Large intestine (tissue), 3 donors: ENCODE measurements around the gene PELI3. TPM values are rescaled to one million over a fixed set of nuclear protein-coding genes. Genes with fewer than 3 reads are reported as not detected.

Experiments used
- DNase-seq, 2 donors: peaks; one replicate each; pipeline versions ENCODE4 v3.0.0 to v3.0.0-alpha.2; 2013
- H3K27ac ChIP-seq: one replicate; pipeline ENCODE4 v1.5.1; 2013; ENCODE audit warnings: low read length
- H3K27me3 ChIP-seq: 2 replicates; pipeline ENCODE4 v1.6.1; 2013; ENCODE audit warnings: low read length; ENCODE audit not compliant: control insufficient read depth, insufficient read depth
- H3K36me3 ChIP-seq: 2 replicates; pipeline ENCODE4 v1.6.1; 2013; ENCODE audit warnings: low read length; ENCODE audit not compliant: control insufficient read depth, insufficient read depth
- H3K4me1 ChIP-seq: one replicate; pipeline ENCODE4 v1.6.1; 2013; ENCODE audit warnings: low read length; ENCODE audit not compliant: control insufficient read depth, insufficient read depth
- H3K4me3 ChIP-seq: one replicate; pipeline ENCODE4 v1.5.1; 2013; ENCODE audit warnings: low read length
- H3K9me3 ChIP-seq: one replicate; pipeline ENCODE4 v1.6.1; 2013; ENCODE audit warnings: mild to moderate bottlenecking, low read depth, low read length, moderate library complexity; ENCODE audit not compliant: control insufficient read depth
- WGBS: methylation state at CpG from one replicate; pipeline ENCODE4 v1.1.5; 2013; ENCODE audit warnings: low lambda C conversion rate; ENCODE audit not compliant: insufficient coverage; 5-methylcytosine and 5-hydroxymethylcytosine counted together
- polyA plus RNA-seq: library from polyadenylated mRNA; unstranded; fragments of 120-200 nt; gene quantifications from one replicate; pipeline ENCODE4 v1.2.1, GENCODE V29; 2013

The PELI3 gene
- polyA plus RNA-seq, 1 donor: 5.1 TPM

DNA sequence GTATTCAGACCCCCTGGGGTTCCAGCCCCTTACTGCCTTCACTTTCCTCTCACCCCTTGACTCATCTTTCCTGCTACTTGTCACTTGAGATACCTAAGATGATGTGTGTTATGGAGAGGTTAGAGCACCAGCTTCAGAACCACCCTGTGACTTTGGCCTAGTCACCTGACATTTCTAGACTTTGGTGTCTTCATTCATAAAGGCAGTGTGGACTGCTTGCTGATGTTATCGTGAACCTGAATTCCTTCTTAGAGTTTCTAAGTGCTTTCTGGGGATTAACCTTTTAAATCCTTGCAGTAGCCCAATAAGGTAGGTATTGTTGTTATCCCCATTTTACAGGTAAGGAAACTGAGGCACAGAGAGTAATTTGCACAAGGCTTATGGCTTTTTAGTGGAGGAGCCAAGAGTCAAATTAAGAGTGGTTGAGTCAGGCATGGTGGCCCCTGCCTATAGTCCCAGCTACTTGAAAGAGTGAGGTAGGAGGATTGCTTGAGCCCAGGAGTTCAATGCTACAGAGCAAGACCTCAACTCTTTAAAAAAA is 38.6 kb downstream of the PELI3 start:
- DNase-seq: peak in 1 of 2 donors; percentile 46
- H3K27ac ChIP-seq: no peak overlapping the region
- no peaks in the 10 kb centered on the region for H3K27me3 ChIP-seq
- peaks cover 4% of the 10 kb centered on the region for H3K4me1 ChIP-seq
- no peaks in the 10 kb centered on the region for H3K9me3 ChIP-seq
- no CpG with 5 or more reads among the region's 1 CpG for WGBS
- no peak overlapping the region for H3K4me3 ChIP-seq
- peaks cover 11% of the 10 kb centered on the region for H3K36me3 ChIP-seq

DNA sequence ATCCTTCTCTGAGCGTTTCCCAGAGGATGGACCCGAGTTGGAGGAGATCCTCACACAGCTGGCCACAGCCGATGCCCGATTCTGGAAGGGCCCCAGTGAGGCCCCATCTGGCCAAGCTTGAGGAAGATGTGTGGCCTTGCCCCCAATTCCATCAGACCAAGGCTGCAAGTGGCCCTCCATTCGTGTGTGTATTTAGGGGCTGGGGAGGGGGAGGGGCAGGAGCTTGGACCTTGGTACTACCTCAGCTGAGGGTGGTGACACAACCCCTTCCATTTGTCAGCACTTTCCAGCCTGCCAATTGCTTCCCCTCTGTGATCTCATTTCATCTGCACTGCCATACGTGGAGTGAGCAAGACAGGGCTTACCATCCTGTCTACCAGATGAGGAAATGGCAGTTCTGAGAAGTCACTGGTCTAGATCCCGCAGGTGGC is 42.4 kb downstream of the PELI3 start:
- DNase-seq: peak in 1 of 2 donors; percentile 11
- no peaks in the 10 kb centered on the region for H3K9me3 ChIP-seq
- H3K36me3 ChIP-seq: peaks cover 18% of the 10 kb centered on the region
- H3K4me3 ChIP-seq: no peak overlapping the region
- peaks cover 7% of the 10 kb centered on the region for H3K4me1 ChIP-seq
- WGBS: no CpG with 5 or more reads among the region's 7 CpGs
- peak overlapping the region; percentile 9 for H3K27ac ChIP-seq
- no peaks in the 10 kb centered on the region for H3K27me3 ChIP-seq

DNA sequence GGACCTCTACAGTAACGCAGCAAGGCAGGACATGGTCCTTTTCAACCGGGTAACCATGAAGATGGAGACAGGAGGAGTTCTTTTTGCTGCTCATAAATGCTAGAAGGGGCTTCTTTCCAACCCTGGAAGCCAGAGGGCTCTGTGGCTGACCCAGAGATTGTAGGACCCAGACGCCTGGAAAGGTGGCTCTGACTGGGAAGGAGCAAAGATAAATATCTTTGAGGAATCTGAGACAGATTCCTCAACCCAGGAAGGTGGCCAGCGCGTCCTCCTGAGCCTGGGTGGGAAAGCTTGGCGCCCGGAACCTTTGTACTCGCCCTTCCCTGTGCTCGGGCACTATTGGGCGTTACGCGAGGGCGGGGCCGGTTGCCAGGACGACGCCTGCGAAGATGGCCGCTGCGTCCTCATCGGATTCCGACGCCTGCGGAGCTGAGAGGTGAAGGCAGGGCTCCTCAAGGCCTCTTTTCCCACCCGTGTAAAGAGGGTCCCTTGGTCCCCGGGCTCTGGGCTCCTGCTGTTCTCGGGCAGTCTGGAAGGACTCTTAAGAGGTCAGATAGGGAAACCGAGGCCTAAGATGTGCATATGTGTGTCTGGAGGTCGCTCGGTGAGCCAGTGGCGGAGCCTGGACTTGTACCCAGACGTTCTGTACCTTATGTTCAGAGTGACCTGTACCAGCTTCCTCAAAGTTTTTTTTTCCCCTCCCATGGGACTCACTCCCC is 43.7 kb downstream of the PELI3 start, which contains the start of gene BBS1:
Gene BBS1 (plus strand): TSS at position 365 of the 719 bp plus-strand sequence. CDS start 25 bp downstream, at position 390.
- peak within 1 kb of the TSS; percentile 9 for H3K27ac ChIP-seq
- peak; percentile 71 to 85 for DNase-seq
- no CpG with 5 or more reads among the region's 31 CpGs for WGBS
- peaks cover 7% of the 10 kb centered on the region for H3K4me1 ChIP-seq
- H3K36me3 ChIP-seq: peaks cover 21% of the 10 kb centered on the region
- H3K4me3 ChIP-seq: peak within 1 kb of the TSS; percentile 84
- no peaks in the 10 kb centered on the region for H3K9me3 ChIP-seq
- H3K27me3 ChIP-seq: no peaks in the 10 kb centered on the region

DNA sequence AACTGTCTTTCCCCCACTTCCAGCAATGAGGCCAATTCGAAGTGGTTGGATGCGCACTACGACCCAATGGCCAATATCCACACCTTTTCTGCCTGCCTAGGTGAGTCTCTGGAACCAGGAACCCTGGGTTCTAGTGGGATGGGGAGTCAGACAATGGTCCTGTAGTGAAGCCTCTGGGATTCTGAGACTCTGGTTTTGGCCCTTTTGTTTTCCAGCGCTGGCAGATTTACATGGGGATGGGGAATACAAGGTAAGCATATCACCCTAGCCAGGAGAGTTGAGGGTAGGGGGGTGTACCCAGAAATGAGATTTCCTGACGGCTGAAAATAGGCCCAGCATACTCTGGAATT is 44.3 kb downstream of the PELI3 start:
- Histone ChIP-seq H3K9me3 (no peaks in the 10 kb centered on the region), H3K36me3 (peaks cover 24% of the 10 kb centered on the region), H3K27me3 (no peaks in the 10 kb centered on the region), H3K4me1 (peaks cover 7% of the 10 kb centered on the region), H3K4me3 (peak overlapping the region; percentile 84), H3K27ac (no peak overlapping the region)
- WGBS: no CpG with 5 or more reads among the region's 5 CpGs
- DNase-seq: no peak

- H3K27ac ChIP-seq: no peak overlapping the region
- H3K27me3 ChIP-seq: no peaks in the 10 kb centered on the region
- no peak overlapping the region for H3K4me3 ChIP-seq
- no peak for DNase-seq
- 90% methylated on average over 4 of the region's 11 CpGs for WGBS
- peaks cover 39% of the 10 kb centered on the region for H3K36me3 ChIP-seq
- H3K4me1 ChIP-seq: no peaks in the 10 kb centered on the region
- H3K9me3 ChIP-seq: no peaks in the 10 kb centered on the region
These were observed 56.9 kb downstream of the PELI3 start for GRCh38 chr11:66523611-66524010.

DNA sequence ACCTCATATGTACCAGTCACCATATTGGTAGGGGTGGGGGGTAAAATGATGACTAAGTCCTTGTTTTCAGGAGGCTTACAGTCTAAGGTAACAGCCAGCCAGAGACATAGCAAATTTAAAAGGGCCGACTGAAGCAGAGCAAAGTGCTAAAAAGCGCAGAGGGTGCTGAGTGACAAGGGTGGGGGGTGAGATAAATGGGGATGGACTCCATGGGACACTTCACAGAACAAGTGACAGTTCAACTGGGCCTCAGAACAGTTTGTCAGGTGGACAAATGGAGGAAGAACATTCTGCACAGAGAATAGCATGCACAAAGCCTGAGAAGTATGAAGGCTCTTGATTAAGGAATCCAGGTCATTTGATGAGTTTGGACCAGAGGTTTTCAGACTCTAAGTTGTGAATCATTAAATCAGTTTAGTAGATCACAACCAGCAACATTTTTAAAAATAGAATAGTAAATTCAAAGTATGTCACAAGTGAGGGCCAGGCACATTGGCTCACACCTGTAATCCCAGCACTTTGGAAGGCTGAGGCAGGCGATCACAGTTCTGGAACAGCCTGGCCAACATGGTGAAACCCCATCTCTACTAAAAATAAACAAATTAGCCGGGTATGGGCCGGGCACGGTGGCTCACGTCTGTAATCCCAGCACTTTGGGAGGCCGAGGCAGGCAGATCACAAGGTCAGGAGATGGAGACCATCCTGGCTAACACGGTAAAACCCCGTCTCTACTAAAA is 57.8 kb downstream of the PELI3 start:
- H3K27ac ChIP-seq: no peak overlapping the region
- no peaks in the 10 kb centered on the region for H3K27me3 ChIP-seq
- H3K4me3 ChIP-seq: no peak overlapping the region
- H3K4me1 ChIP-seq: no peaks in the 10 kb centered on the region
- WGBS: no CpG with 5 or more reads among the region's 10 CpGs
- H3K36me3 ChIP-seq: peaks cover 32% of the 10 kb centered on the region
- H3K9me3 ChIP-seq: no peaks in the 10 kb centered on the region
- DNase-seq: no peak

Other genes starting within 250 kb of the PELI3 start
- 18.2 TPM for gene KLC2, start 209.2 kb upstream of the PELI3 start, polyA plus RNA-seq
- gene RAB1B, start 198.3 kb upstream of the PELI3 start, polyA plus RNA-seq: 122 TPM
- 8.0 TPM for gene CNIH2, start 188.7 kb upstream of the PELI3 start, polyA plus RNA-seq
- 102 TPM for gene YIF1A, start 177.8 kb upstream of the PELI3 start, polyA plus RNA-seq
- 3.1 TPM for gene TMEM151A, start 175.0 kb upstream of the PELI3 start, polyA plus RNA-seq
- gene CD248, start 149.9 kb upstream of the PELI3 start, polyA plus RNA-seq: 24.6 TPM
- gene RIN1, start 130.5 kb upstream of the PELI3 start, polyA plus RNA-seq: 5.2 TPM
- gene BRMS1, start 121.8 kb upstream of the PELI3 start, polyA plus RNA-seq: 32.4 TPM
- gene B4GAT1, start 119.3 kb upstream of the PELI3 start, polyA plus RNA-seq: 31.0 TPM
- gene SLC29A2, start 95.1 kb upstream of the PELI3 start, polyA plus RNA-seq: 13.2 TPM
- 1.7 TPM for gene NPAS4, start 45.9 kb upstream of the PELI3 start, polyA plus RNA-seq
- 69.5 TPM for gene MRPL11, start 28.1 kb upstream of the PELI3 start, polyA plus RNA-seq
- gene DPP3, start 13.5 kb downstream of the PELI3 start, polyA plus RNA-seq: 28.8 TPM
- gene BBS1, start 43.7 kb downstream of the PELI3 start, polyA plus RNA-seq: 40.8 TPM
- gene ZDHHC24, start 79.1 kb downstream of the PELI3 start, polyA plus RNA-seq: 8.5 TPM
- 0.22 TPM for gene ACTN3, start 80.0 kb downstream of the PELI3 start, polyA plus RNA-seq
- 11.9 TPM for gene CTSF, start 101.7 kb downstream of the PELI3 start, polyA plus RNA-seq
- gene CCDC87, start 126.2 kb downstream of the PELI3 start, polyA plus RNA-seq: 0.09 TPM
- 55.8 TPM for gene CCS, start 126.3 kb downstream of the PELI3 start, polyA plus RNA-seq
- gene RBM14, start 149.7 kb downstream of the PELI3 start, polyA plus RNA-seq: 68.5 TPM
- 145 TPM for gene RBM4, start 171.8 kb downstream of the PELI3 start, polyA plus RNA-seq
- 38.9 TPM for gene RBM4B, start 211.0 kb downstream of the PELI3 start, polyA plus RNA-seq